Small intestine (tissue), 16 donors: Measurements from ENCODE around the gene KATNAL2. TPM values are rescaled to one million over a fixed set of nuclear protein-coding genes. Genes with fewer than 3 reads are reported as not detected.
A peak's percentile ranks its signal among the peaks of the same experiment; 100 is the strongest.

Experiments used
- DNase-seq, 2 donors: peaks; one replicate each; pipeline versions ENCODE4 v3.0.0 to v3.0.0-alpha.2; 2013
- FAIRE-seq: peaks from 2 replicates; lab custom pipeline; 2012; peaks lifted over from hg19 to GRCh38; lab: Jason Lieb, UNC
- H3K27ac ChIP-seq, 3 donors: one replicate each; pipeline ENCODE4 v1.5.1; 2013; ENCODE audit warnings: low read length in 2 of 3, mild to moderate bottlenecking in 2 of 3, control low read depth in 1 of 3, inconsistent platforms in 1 of 3, low read depth in 1 of 3, moderate library complexity in 1 of 3
- H3K27me3 ChIP-seq, 3 donors: one replicate each; pipeline ENCODE4 v1.6.1; 2013; ENCODE audit warnings: low read length in 3 of 3, inconsistent platforms in 1 of 3; ENCODE audit not compliant: control insufficient read depth in 3 of 3, insufficient read depth in 3 of 3
- H3K36me3 ChIP-seq, 3 donors: one replicate each; pipeline ENCODE4 v1.6.1; 2013; ENCODE audit warnings: low read length in 3 of 3, inconsistent platforms in 1 of 3, low read depth in 1 of 3, mild to moderate bottlenecking in 1 of 3, moderate library complexity in 1 of 3; ENCODE audit not compliant: control insufficient read depth in 3 of 3, insufficient read depth in 2 of 3
- H3K4me1 ChIP-seq, 3 donors: one replicate each; pipeline ENCODE4 v1.6.1; 2013; ENCODE audit warnings: low read length in 2 of 3, inconsistent platforms in 1 of 3, low read depth in 1 of 3, mild to moderate bottlenecking in 1 of 3, moderate library complexity in 1 of 3; ENCODE audit not compliant: control insufficient read depth in 3 of 3, insufficient read depth in 2 of 3
- H3K4me3 ChIP-seq, 3 donors: one replicate each; pipeline ENCODE4 v1.5.1; 2013; ENCODE audit warnings: low read length in 3 of 3, control low read depth in 1 of 3, inconsistent platforms in 1 of 3, low read depth in 1 of 3, mild to moderate bottlenecking in 1 of 3, moderate library complexity in 1 of 3
- H3K9me3 ChIP-seq, 2 donors: one replicate each; pipeline ENCODE4 v1.6.1; 2013; ENCODE audit warnings: low read depth in 1 of 2, low read length in 1 of 2; ENCODE audit not compliant: control insufficient read depth in 2 of 2, insufficient read depth in 1 of 2
- WGBS, 3 donors: extraction: QIAGEN DNeasy Blood & Tissue Kit; methylation state at CpG; one replicate each; pipeline ENCODE4 v1.1.7; 2013; 5-methylcytosine and 5-hydroxymethylcytosine counted together
- long read RNA-seq, 10 donors: transcript quantifications; one replicate each; lab custom pipeline, GENCODE V29; 2026
- polyA plus RNA-seq, 4 donors: library from polyadenylated mRNA; stranded (reverse) in 3 of 4; unstranded in 1 of 4; fragments of 200-250 nt in 3 of 4; fragments of 120-200 nt in 1 of 4; gene quantifications; one replicate each; pipeline versions ENCODE4 v1.2.1 to v1.2.3, GENCODE V29; 2013
- donor health status: healthy with polysubstance abuse.
- donor health status: control.
- donor health status: control.
- donor health status: Bipolar disorder and iron deficiency.
- donor health status: healthy.

The KATNAL2 gene, protein sequence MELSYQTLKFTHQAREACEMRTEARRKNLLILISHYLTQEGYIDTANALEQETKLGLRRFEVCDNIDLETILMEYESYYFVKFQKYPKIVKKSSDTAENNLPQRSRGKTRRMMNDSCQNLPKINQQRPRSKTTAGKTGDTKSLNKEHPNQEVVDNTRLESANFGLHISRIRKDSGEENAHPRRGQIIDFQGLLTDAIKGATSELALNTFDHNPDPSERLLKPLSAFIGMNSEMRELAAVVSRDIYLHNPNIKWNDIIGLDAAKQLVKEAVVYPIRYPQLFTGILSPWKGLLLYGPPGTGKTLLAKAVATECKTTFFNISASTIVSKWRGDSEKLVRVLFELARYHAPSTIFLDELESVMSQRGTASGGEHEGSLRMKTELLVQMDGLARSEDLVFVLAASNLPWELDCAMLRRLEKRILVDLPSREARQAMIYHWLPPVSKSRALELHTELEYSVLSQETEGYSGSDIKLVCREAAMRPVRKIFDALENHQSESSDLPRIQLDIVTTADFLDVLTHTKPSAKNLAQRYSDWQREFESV
- 1 to 10 TPM in 3 of 4 donors, not detected in 1; 1.6 to 2.9 (median 1.9) TPM for polyA plus RNA-seq
- long read RNA-seq, donor 1: 0 reads
- long read RNA-seq, donor 2: 0 reads
- long read RNA-seq, donor 3, partial matches to known transcripts: 7 of 7 reads
- long read RNA-seq, donor 3, other reads (novel, unspliced or antisense): 0 of 7 reads
- long read RNA-seq, donor 4: 0 reads
- long read RNA-seq, donor 5: 0 reads
- long read RNA-seq, donor 6: 0 reads
- long read RNA-seq, donor 7: 0 reads
- long read RNA-seq, donor 8: 0 reads
- long read RNA-seq, donor 9: 0 reads
- long read RNA-seq, donor 10: 0 reads

GRCh38 chr18:46917108-46917802, at the start of gene KATNAL2, which contains the start of gene PIAS2:
Gene KATNAL2, plus strand, starts transcription at chr18:46917602. Its CDS starts 29,271 bp downstream, at chr18:46946873.
Gene PIAS2, minus strand, starts transcription at chr18:46917507. Its CDS starts 162 bp downstream, at chr18:46917345.
- Histone ChIP-seq H3K4me3 (peak within 1 kb of the TSS; percentile 68 to 76 (median 72)), H3K9me3 (no peaks in the 10 kb centered on the region), H3K27ac (peak within 1 kb of the TSS; percentile 69 to 94 (median 85)), H3K4me1 (peaks cover 3 to 6% (median 3%) of the 10 kb centered on the region in 3 donors), H3K36me3 (no peaks in the 10 kb centered on the region), H3K27me3 (no peaks in the 10 kb centered on the region)
- FAIRE-seq: no peak
- DNase-seq: peak; percentile 67 to 89
- WGBS, 3 donors: 0% methylated on average over 28 to 107 of the region's 107 CpGs

GRCh38 chr18:46868169-46868921, 49.1 kb upstream of the KATNAL2 start:
- 96 to 98% (median 96%) methylated on average over 11 of the region's 11 CpGs for WGBS, 3 donors
- FAIRE-seq: no peak
- no peak overlapping the region for H3K4me3 ChIP-seq
- no peak for DNase-seq
- H3K9me3 ChIP-seq: peaks cover 0 to 28% of the 10 kb centered on the region in 2 donors
- no peaks in the 10 kb centered on the region for H3K27me3 ChIP-seq
- H3K27ac ChIP-seq: no peak overlapping the region
- no peaks in the 10 kb centered on the region for H3K4me1 ChIP-seq
- H3K36me3 ChIP-seq: peaks cover 0 to 4% (median 0%) of the 10 kb centered on the region in 3 donors

GRCh38 chr18:46877329-46877987, 39.9 kb upstream of the KATNAL2 start:
- WGBS, 3 donors: 81 to 88% (median 82%) methylated on average over 15 of the region's 15 CpGs
- Histone ChIP-seq H3K4me3 (no peak overlapping the region), H3K36me3 (peaks cover 0 to 10% (median 4%) of the 10 kb centered on the region in 3 donors), H3K27me3 (no peaks in the 10 kb centered on the region), H3K4me1 (no peaks in the 10 kb centered on the region), H3K9me3 (peaks cover 2 to 42% of the 10 kb centered on the region in 2 donors), H3K27ac (peak overlapping the region in 1 of 3 donors; percentile 12)
- DNase-seq (no peak), FAIRE-seq (no peak)

DNA sequence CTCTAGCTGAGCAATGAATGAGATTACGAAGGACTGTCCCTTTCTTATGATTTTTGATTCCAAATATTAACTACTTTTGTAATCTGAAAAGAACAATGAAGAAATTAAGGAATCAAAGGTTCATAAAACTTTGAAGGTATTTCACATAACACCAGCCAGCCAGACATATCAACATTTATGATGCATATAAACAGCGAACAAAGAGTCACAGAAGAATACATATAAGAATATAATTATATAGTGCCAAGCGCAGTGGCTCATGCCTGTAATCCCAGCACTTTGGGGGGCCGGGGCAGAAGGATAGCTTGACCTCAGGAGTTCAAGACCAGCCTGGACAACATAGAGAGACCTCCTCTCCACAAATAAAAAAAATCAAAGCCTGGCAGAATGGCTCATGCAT, 34.2 kb upstream of the KATNAL2 start:
- Histone ChIP-seq H3K4me1 (no peaks in the 10 kb centered on the region), H3K27ac (no peak overlapping the region), H3K9me3 (peaks cover 0 to 6% of the 10 kb centered on the region in 2 donors), H3K36me3 (peaks cover 0 to 4% (median 3%) of the 10 kb centered on the region in 3 donors), H3K4me3 (no peak overlapping the region), H3K27me3 (no peaks in the 10 kb centered on the region)
- FAIRE-seq (no peak), DNase-seq (no peak)
- WGBS, 3 donors: 91 to 96% (median 94%) methylated on average over 4 of the region's 4 CpGs

GRCh38 chr18:46886893-46887292, 30.5 kb upstream of the KATNAL2 start:
- Histone ChIP-seq H3K4me1 (peaks cover 0 to 2% (median 0%) of the 10 kb centered on the region in 3 donors), H3K27ac (no peak overlapping the region), H3K27me3 (no peaks in the 10 kb centered on the region), H3K4me3 (no peak overlapping the region), H3K9me3 (peaks cover 0 to 10% of the 10 kb centered on the region in 2 donors), H3K36me3 (peaks cover 0 to 8% (median 8%) of the 10 kb centered on the region in 3 donors)
- 15 to 60% (median 35%) methylated on average over 2 of the region's 2 CpGs for WGBS, 3 donors
- DNase-seq (no peak), FAIRE-seq (no peak)

DNA sequence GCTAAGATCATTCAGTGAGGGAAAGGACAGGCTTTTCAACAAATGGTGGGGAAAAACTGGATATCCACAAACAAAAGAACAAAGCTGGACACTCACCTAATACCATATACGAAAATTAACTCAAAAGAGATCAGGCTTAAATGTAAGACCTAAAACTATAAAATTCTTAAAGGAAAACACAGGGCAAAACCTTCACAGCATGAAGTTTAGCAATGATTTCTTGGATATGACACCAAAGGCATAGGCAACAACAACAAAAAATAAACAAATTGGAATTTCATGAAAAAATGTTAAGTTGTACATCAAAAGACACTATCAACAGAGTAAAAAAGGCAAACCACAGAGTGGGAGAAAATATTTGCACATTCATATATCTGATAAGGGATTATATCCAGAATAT, 28.4 kb upstream of the KATNAL2 start:
- Histone ChIP-seq H3K9me3 (peaks cover 0 to 10% of the 10 kb centered on the region in 2 donors), H3K27me3 (no peaks in the 10 kb centered on the region), H3K4me3 (no peak overlapping the region), H3K4me1 (peaks cover 0 to 2% (median 0%) of the 10 kb centered on the region in 3 donors), H3K36me3 (peaks cover 0 to 8% (median 8%) of the 10 kb centered on the region in 3 donors), H3K27ac (no peak overlapping the region)
- 91 to 95% (median 94%) methylated on average over 1 of the region's 1 CpG for WGBS, 3 donors
- no peak for DNase-seq
- FAIRE-seq: no peak

GRCh38 chr18:46891742-46892214, 25.6 kb upstream of the KATNAL2 start:
- H3K27me3 ChIP-seq: no peaks in the 10 kb centered on the region

More at GRCh38 chr18:46891742-46892214, 25.6 kb upstream of the KATNAL2 start:
- peaks cover 0 to 2% (median 0%) of the 10 kb centered on the region in 3 donors for H3K4me1 ChIP-seq
- FAIRE-seq (no peak), DNase-seq (no peak)
- H3K36me3 ChIP-seq: peaks cover 0 to 8% (median 8%) of the 10 kb centered on the region in 3 donors
- no peak overlapping the region for H3K27ac ChIP-seq
- H3K9me3 ChIP-seq: peaks cover 0 to 10% of the 10 kb centered on the region in 2 donors
- no peak overlapping the region for H3K4me3 ChIP-seq
- WGBS, 3 donors: 73 to 87% (median 84%) methylated on average over 3 of the region's 3 CpGs
